ENCODE measurements around the gene YBEY. TPM values are rescaled to one million over a fixed set of nuclear protein-coding genes. Genes with fewer than 3 reads are reported as not detected.
"Not testable (repeated sequence)": the region's sequence is repeated elsewhere in the genome, so short reads cannot be mapped to it uniquely, and the experiment has no call there.

YBEY gene
- total and polyA plus RNA-seq, 10 donors: 7.8 to 32.0 (median 14.2) TPM

DNA sequence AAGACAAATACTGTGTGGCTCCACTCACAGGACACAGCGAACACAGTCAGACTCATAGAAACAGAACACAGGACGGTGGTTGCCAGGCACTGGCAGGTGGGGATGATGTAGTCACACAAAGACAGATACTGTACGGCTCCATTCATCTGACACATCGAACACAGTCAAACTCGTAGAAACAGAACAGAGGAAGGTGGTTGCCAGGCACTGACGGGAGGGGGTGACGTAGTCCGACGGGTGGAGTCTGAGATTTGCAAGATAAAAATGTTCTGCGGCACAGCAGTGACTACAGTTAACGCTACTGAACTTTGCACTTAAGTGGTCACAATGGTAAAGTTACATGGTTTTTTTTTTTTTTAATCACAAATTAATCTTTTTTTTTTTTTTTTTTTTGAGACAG is 18.8 kb downstream of the YBEY start:
- Histone ChIP-seq H3K4me1 (no peaks in the 10 kb centered on the region), H3K9me3 (no peaks in the 10 kb centered on the region), H3K36me3 (peaks cover 0 to 85% (median 0%) of the 10 kb centered on the region in 6 donors), H3K27ac (no peak overlapping the region), H3K27me3 (replicated peaks in 1 of 7) (no peaks in the 10 kb centered on the region), H3K4me3 (no peak overlapping the region)
- TF ChIP-seq, protein P1, sequence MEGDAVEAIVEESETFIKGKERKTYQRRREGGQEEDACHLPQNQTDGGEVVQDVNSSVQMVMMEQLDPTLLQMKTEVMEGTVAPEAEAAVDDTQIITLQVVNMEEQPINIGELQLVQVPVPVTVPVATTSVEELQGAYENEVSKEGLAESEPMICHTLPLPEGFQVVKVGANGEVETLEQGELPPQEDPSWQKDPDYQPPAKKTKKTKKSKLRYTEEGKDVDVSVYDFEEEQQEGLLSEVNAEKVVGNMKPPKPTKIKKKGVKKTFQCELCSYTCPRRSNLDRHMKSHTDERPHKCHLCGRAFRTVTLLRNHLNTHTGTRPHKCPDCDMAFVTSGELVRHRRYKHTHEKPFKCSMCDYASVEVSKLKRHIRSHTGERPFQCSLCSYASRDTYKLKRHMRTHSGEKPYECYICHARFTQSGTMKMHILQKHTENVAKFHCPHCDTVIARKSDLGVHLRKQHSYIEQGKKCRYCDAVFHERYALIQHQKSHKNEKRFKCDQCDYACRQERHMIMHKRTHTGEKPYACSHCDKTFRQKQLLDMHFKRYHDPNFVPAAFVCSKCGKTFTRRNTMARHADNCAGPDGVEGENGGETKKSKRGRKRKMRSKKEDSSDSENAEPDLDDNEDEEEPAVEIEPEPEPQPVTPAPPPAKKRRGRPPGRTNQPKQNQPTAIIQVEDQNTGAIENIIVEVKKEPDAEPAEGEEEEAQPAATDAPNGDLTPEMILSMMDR (IDR thresholded peaks at IDR 0.05 in 8 of 11, conservative IDR thresholded peaks at IDR 0.05 in 3 of 11): no peak
- TF ChIP-seq POLR2AphosphoS5 (IDR thresholded peaks at IDR 0.05) (no peak), POLR2A (IDR thresholded peaks at IDR 0.05) (no peak)
- WGBS, 5 donors: 95 to 97% (median 95%) methylated on average over 11 of the region's 11 CpGs
- intact Hi-C loops (cut with DNase I; ENCODE audit: low total_unique reads): no loop called here
- no peak for DNase-seq

DNA sequence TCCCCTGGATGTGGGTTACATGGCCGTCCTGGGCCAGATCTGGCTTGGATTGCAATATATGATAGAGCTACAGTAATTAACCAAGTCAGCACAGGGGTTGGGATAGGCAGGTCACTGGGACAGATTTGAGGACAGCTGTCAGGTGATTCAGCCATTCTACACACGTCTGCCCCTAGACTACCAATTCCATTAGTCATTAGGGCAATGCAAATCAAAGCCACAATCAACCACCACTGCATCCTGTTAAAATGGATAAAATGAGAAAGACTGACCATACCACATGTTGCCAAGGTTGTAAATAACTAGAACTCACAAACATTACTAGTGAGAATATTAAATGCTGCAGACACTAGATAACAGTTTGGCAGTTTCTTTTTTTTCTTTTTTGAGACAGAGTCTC is 21.5 kb downstream of the YBEY start:
- TF ChIP-seq, protein P1 (IDR thresholded peaks at IDR 0.05 in 8 of 11, conservative IDR thresholded peaks at IDR 0.05 in 3 of 11): no peak
- TF ChIP-seq POLR2AphosphoS5 (IDR thresholded peaks at IDR 0.05) (no peak), POLR2A (IDR thresholded peaks at IDR 0.05) (no peak)
- no peaks in the 10 kb centered on the region for H3K9me3 ChIP-seq
- no peaks in the 10 kb centered on the region for H3K4me1 ChIP-seq
- 63 to 73% (median 68%) methylated on average over 2 of the region's 2 CpGs for WGBS, 5 donors
- H3K27me3 ChIP-seq (replicated peaks in 1 of 7): no peaks in the 10 kb centered on the region
- no peak for DNase-seq
- no peak overlapping the region for H3K27ac ChIP-seq
- intact Hi-C loops (cut with DNase I; ENCODE audit: low total_unique reads): no loop called here
- no peak overlapping the region for H3K4me3 ChIP-seq
- H3K36me3 ChIP-seq: peaks cover 0 to 77% (median 0%) of the 10 kb centered on the region in 6 donors

DNA sequence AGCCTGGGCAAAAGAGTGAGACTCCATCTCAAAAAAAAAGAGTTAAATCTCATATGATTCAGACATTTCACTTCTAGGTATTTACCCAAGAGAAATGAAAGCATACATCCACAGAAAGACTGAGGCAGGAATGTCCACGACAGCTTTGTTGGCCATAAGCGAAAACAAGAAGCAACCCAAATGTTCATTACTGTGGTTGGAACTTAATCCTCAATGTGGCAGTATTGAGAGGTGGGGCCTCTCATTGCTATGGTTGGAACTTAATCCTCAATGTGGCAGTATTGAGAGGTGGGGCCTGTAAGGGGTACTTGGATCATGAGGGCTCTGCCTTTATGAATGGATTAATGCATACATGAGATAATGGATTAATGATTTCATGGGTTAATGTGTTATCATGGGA is 22.3 kb downstream of the YBEY start:
- no peaks in the 10 kb centered on the region for H3K27me3 ChIP-seq (replicated peaks in 1 of 7)
- intact Hi-C loops (cut with DNase I; ENCODE audit: low total_unique reads): no loop called here
- no peak for DNase-seq
- no peaks in the 10 kb centered on the region for H3K4me1 ChIP-seq
- H3K4me3 ChIP-seq: no peak overlapping the region
- H3K27ac ChIP-seq: no peak overlapping the region
- peaks cover 0 to 85% (median 0%) of the 10 kb centered on the region in 6 donors for H3K36me3 ChIP-seq
- no peaks in the 10 kb centered on the region for H3K9me3 ChIP-seq
- 86 to 100% (median 97%) methylated on average over 2 of the region's 2 CpGs for WGBS, 5 donors
- TF ChIP-seq POLR2AphosphoS5 (IDR thresholded peaks at IDR 0.05) (no peak), POLR2A (IDR thresholded peaks at IDR 0.05) (no peak)
- TF ChIP-seq, protein P1 (IDR thresholded peaks at IDR 0.05 in 8 of 11, conservative IDR thresholded peaks at IDR 0.05 in 3 of 11): no peak

DNA sequence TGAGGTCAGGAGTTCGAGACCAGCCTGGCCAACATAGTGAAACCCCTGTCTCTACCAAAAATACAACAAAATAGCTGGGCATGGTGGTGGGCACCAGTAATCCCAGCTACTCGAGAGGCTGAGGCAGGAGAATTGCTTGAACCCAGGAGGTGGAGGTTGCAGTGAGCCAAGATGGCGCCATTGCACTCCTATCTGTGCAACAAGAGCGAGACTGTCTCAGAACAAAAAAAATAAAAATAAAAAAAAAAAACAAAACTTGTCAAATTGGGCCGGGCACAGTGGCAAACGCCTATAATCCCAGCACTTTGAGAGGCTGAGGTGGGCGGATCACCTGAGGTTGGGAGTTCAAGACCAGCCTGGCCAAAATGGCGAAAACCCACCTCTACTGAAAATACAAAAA is 24.1 kb downstream of the YBEY start:
- peaks cover 0 to 89% (median 0%) of the 10 kb centered on the region in 6 donors for H3K36me3 ChIP-seq
- H3K27ac ChIP-seq; DNase-seq; H3K4me1 ChIP-seq; H3K27me3 ChIP-seq (replicated peaks in 1 of 7); intact Hi-C loops (cut with DNase I; ENCODE audit: low total_unique reads); H3K4me3 ChIP-seq; H3K9me3 ChIP-seq: not testable (repeated sequence)
- 96 to 98% (median 97%) methylated on average over 8 of the region's 8 CpGs for WGBS, 5 donors

DNA sequence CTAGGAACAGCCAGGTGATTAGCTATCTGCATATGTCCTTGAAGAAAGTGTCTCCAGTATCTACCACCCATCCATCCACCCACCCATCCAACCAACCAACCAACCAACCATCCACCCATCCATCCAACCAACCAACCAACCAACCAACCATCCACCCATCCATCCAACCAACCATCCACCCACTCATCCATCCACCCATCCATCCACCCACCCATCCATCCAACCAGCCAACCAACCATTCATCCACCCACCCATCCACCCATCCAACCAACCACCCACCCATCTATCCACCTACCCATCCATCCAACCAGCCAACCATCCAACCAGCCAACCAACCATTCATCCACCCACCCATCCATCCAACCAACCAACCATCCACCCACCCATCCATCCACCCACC is 25.4 kb downstream of the YBEY start:
- Histone ChIP-seq H3K4me3 (no peak overlapping the region), H3K27ac (no peak overlapping the region), H3K4me1 (no peaks in the 10 kb centered on the region), H3K36me3 (peaks cover 0 to 86% (median 0%) of the 10 kb centered on the region in 6 donors), H3K27me3 (replicated peaks in 1 of 7) (no peaks in the 10 kb centered on the region), H3K9me3 (no peaks in the 10 kb centered on the region)
- intact Hi-C loops (cut with DNase I; ENCODE audit: low total_unique reads): no loop called here
- no peak for DNase-seq
- TF ChIP-seq POLR2A (IDR thresholded peaks at IDR 0.05): no peak
